ENCODE measurements around the gene AMD1. TPM values are rescaled to one million over a fixed set of nuclear protein-coding genes. Genes with fewer than 3 reads are reported as not detected.
"Not testable (repeated sequence)": the region's sequence is repeated elsewhere in the genome, so short reads cannot be mapped to it uniquely, and the experiment has no call there.

AMD1 gene
- total and polyA plus RNA-seq, 2 donors (not counting 1 experiment from before 2014, with no cell fraction given), result 33.4 to 107 TPM

DNA sequence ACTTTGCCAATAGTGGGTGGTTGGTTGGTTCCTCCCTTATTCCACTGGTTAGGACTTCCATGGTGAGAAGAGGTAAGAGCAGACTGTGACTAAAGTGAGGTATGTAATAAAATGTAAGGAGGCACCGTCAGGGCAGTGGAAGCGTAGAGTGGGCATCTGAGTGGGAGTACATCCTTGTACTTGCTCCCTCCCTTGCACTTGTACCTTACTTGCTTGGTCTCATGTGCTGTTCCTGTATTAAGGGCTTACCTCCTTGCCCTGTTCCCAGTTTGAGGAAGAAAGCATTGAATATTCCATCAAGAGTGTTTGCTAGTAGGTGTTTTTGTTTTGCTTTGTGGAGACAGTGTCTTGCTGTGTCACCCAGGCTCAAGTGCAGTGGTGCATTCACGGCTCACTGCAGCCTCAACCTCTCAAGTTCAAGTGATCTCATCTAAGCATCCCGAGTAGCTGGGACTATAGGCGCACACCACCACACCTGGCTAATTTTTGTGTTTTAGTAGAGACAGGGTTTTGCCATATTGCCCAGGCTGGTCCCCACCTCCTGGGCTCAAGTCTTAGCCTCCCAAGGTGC lies 25.5 kb downstream of the AMD1 start:
- Histone ChIP-seq H3K79me2 (ENCODE audit: control insufficient read depth, insufficient read depth, low read length) (no peaks in the 10 kb centered on the region), H3K4me3 (replicated peaks in 1 of 4; ENCODE audit: control extremely low read depth in 1 of 4, insufficient read depth in 1 of 4, low read depth in 3 of 4, low read length in 4 of 4) (no peak overlapping the region), H3K4me1 (ENCODE audit: control insufficient read depth, extremely low read depth, insufficient read depth, low read length) (no peaks in the 10 kb centered on the region)

GRCh38 chr6:110901601-110902000 lies 27.0 kb downstream of the AMD1 start:
- not testable (repeated sequence) for H3K4me2 ChIP-seq (ENCODE audit: extremely low read depth, insufficient read depth, low read length); H3K9me3 ChIP-seq (ENCODE audit: control insufficient read depth, insufficient read depth, low read depth, low read length); H3K27ac ChIP-seq (ENCODE audit: insufficient read depth, low read length); H4K20me1 ChIP-seq (ENCODE audit: control insufficient read depth, extremely low read depth, insufficient read depth, low read length); DNase-seq (ENCODE audit: low read depth in 2 of 2); H3K4me1 ChIP-seq (ENCODE audit: control insufficient read depth, extremely low read depth, insufficient read depth, low read length); H3K27me3 ChIP-seq (ENCODE audit: control insufficient read depth, insufficient read depth, low read length); H3K36me3 ChIP-seq (ENCODE audit: control insufficient read depth, insufficient read depth, low read length); H3K4me3 ChIP-seq (replicated peaks in 1 of 4; ENCODE audit: control extremely low read depth in 1 of 4, insufficient read depth in 1 of 4, low read depth in 3 of 4, low read length in 4 of 4); H2AFZ ChIP-seq (ENCODE audit: low read length); H3K79me2 ChIP-seq (ENCODE audit: control insufficient read depth, insufficient read depth, low read length); H3K9ac ChIP-seq (ENCODE audit: insufficient read depth, low read length)

More for the DNA sequence above, 25.5 kb downstream of the AMD1 start:
- Histone ChIP-seq H3K9ac (ENCODE audit: insufficient read depth, low read length) (no peak overlapping the region), H3K27ac (ENCODE audit: insufficient read depth, low read length) (no peak overlapping the region), H3K4me2 (ENCODE audit: extremely low read depth, insufficient read depth, low read length) (no peak overlapping the region), H3K27me3 (ENCODE audit: control insufficient read depth, insufficient read depth, low read length) (no peaks in the 10 kb centered on the region), H3K9me3 (ENCODE audit: control insufficient read depth, insufficient read depth, low read depth, low read length) (no peaks in the 10 kb centered on the region), H3K36me3 (ENCODE audit: control insufficient read depth, insufficient read depth, low read length) (peaks cover 7% of the 10 kb centered on the region), H4K20me1 (ENCODE audit: control insufficient read depth, extremely low read depth, insufficient read depth, low read length) (no peaks in the 10 kb centered on the region), H2AFZ (ENCODE audit: low read length) (no peak overlapping the region)
- DNase-seq (ENCODE audit: low read depth in 2 of 2), result no peak
- TF ChIP-seq EZH2 (IDR thresholded peaks at IDR 0.05; ENCODE audit: low read length, missing control alignments) (no peak), CTCF (conservative IDR thresholded peaks at IDR 0.05 in 1 of 2, IDR thresholded peaks at IDR 0.05 in 1 of 2; ENCODE audit: low read depth in 1 of 2, low read length in 2 of 2) (no peak)

GRCh38 chr6:110902091-110902490 lies 27.5 kb downstream of the AMD1 start:
- no peak for TF ChIP-seq EZH2 (IDR thresholded peaks at IDR 0.05; ENCODE audit: low read length, missing control alignments)
- no peak for TF ChIP-seq CTCF (conservative IDR thresholded peaks at IDR 0.05 in 1 of 2, IDR thresholded peaks at IDR 0.05 in 1 of 2; ENCODE audit: low read depth in 1 of 2, low read length in 2 of 2)
- peaks cover 2% of the 10 kb centered on the region for H3K36me3 ChIP-seq (ENCODE audit: control insufficient read depth, insufficient read depth, low read length)

DNA sequence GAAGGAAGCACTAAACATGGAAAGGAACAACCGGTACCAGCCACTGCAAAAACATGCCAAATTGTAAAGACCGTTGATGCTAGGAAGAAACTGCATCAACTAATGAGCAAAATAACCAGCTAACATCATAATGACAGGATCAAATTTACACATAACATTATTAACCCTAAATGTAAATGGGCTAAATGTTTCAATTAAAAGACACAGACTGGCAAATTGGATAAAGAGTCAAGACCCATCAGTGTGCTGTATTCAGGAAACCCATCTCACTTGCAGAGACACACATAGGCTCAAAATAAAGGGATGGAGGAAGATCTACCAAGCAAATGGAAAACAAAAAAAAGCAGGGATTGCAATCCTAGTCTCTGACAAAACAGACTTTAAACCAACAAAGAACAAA lies 31.7 kb downstream of the AMD1 start:
- not testable (repeated sequence) for H4K20me1 ChIP-seq (ENCODE audit: control insufficient read depth, extremely low read depth, insufficient read depth, low read length); H3K9me3 ChIP-seq (ENCODE audit: control insufficient read depth, insufficient read depth, low read depth, low read length); H3K4me3 ChIP-seq (replicated peaks in 1 of 4; ENCODE audit: control extremely low read depth in 1 of 4, insufficient read depth in 1 of 4, low read depth in 3 of 4, low read length in 4 of 4); H3K4me1 ChIP-seq (ENCODE audit: control insufficient read depth, extremely low read depth, insufficient read depth, low read length); DNase-seq (ENCODE audit: low read depth in 2 of 2); H3K79me2 ChIP-seq (ENCODE audit: control insufficient read depth, insufficient read depth, low read length); H3K9ac ChIP-seq (ENCODE audit: insufficient read depth, low read length); H3K4me2 ChIP-seq (ENCODE audit: extremely low read depth, insufficient read depth, low read length); H3K27ac ChIP-seq (ENCODE audit: insufficient read depth, low read length); H3K36me3 ChIP-seq (ENCODE audit: control insufficient read depth, insufficient read depth, low read length); H2AFZ ChIP-seq (ENCODE audit: low read length); H3K27me3 ChIP-seq (ENCODE audit: control insufficient read depth, insufficient read depth, low read length)

More at GRCh38 chr6:110902091-110902490, 27.5 kb downstream of the AMD1 start:
- H3K4me1 ChIP-seq (ENCODE audit: control insufficient read depth, extremely low read depth, insufficient read depth, low read length), result no peaks in the 10 kb centered on the region
- H3K27ac ChIP-seq (ENCODE audit: insufficient read depth, low read length), result no peak overlapping the region
- no peaks in the 10 kb centered on the region for H4K20me1 ChIP-seq (ENCODE audit: control insufficient read depth, extremely low read depth, insufficient read depth, low read length)
- H2AFZ ChIP-seq (ENCODE audit: low read length), result no peak overlapping the region
- no peak overlapping the region for H3K9ac ChIP-seq (ENCODE audit: insufficient read depth, low read length)
- no peak for DNase-seq (ENCODE audit: low read depth in 2 of 2)
- H3K27me3 ChIP-seq (ENCODE audit: control insufficient read depth, insufficient read depth, low read length), result no peaks in the 10 kb centered on the region
- H3K9me3 ChIP-seq (ENCODE audit: control insufficient read depth, insufficient read depth, low read depth, low read length), result no peaks in the 10 kb centered on the region
- no peak overlapping the region for H3K4me2 ChIP-seq (ENCODE audit: extremely low read depth, insufficient read depth, low read length)
- no peaks in the 10 kb centered on the region for H3K79me2 ChIP-seq (ENCODE audit: control insufficient read depth, insufficient read depth, low read length)
- no peak overlapping the region for H3K4me3 ChIP-seq (replicated peaks in 1 of 4; ENCODE audit: control extremely low read depth in 1 of 4, insufficient read depth in 1 of 4, low read depth in 3 of 4, low read length in 4 of 4)
